ENCODE measurements around the gene PIK3R5.

DNA sequence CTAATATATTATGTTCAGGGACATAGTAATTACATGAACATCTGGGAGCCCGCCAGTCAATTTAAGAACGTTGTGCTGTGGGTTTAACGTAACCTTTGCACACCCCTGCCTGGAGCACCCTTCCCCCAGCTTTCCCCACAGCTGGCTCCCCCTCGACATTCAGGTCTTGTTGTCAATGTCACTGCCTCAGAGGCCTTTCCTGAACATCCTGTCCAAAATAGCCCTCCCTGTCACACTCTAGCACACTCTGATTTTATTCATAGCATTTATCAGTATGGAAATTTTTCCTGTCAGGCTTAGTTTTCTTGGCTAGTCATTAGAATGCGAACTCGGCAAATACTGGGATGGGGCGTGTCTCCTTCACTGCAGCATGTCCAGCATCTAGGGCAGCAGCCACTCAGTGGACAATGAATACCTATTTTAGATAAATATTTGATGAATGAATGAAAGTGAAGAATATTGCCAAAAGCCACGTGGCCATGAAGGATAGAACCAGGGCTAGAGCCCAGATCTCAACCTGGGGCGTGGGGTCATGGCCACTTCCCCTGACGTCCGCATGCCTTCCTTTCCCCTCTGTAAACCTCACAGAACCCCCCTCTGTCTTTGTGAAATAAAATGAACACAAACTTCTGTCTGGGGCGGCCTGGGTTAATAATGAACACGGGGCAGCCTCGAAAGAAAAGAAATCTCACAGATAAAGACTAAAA, 108.5 kb downstream of the PIK3R5 start:
- TF ChIP-seq CTCF (IDR thresholded peaks at IDR 0.05; ENCODE audit: low read depth, low read length, poor library complexity, severe bottlenecking) (no peak), EZH2phosphoT487 (IDR thresholded peaks at IDR 0.05; ENCODE audit: borderline replicate concordance, low read length) (no peak)

All from DOHH2 (cell line).